Kidney (tissue), 14 donors: ENCODE data around the gene KLHL22. TPM values are rescaled to one million over a fixed set of nuclear protein-coding genes. Genes with fewer than 3 reads are reported as not detected.
"Not testable (repeated sequence)": the region's sequence is repeated elsewhere in the genome, so short reads cannot be mapped to it uniquely, and the experiment has no call there.

Source experiments
- DNase-seq, 5 donors: peaks; one replicate each; pipeline ENCODE4 v3.0.0-alpha.2; 2013 to 2020
- FAIRE-seq: peaks from 2 replicates; lab custom pipeline; 2012; peaks lifted over from hg19 to GRCh38; lab: Jason Lieb, UNC
- H3K27ac ChIP-seq, 2 donors: one replicate each; pipeline ENCODE4 v1.7.0; 2013; ENCODE audit warnings: low read depth in 2 of 2, low read length in 2 of 2, inconsistent platforms in 1 of 2
- H3K27me3 ChIP-seq: one replicate; pipeline ENCODE4 v1.7.1; 2013; ENCODE audit warnings: low read length, inconsistent platforms; ENCODE audit not compliant: control insufficient read depth, insufficient read depth
- H3K36me3 ChIP-seq, 3 donors: one replicate each; pipeline versions ENCODE4 v1.7.0 to v1.7.1; 2013; ENCODE audit warnings: low read length in 3 of 3, control low read depth in 1 of 3, inconsistent platforms in 1 of 3; ENCODE audit not compliant: insufficient read depth in 3 of 3, control insufficient read depth in 2 of 3
- H3K4me1 ChIP-seq, 3 donors: one replicate each; pipeline versions ENCODE4 v1.7.0 to v1.7.1; 2013; ENCODE audit warnings: low read length in 3 of 3, inconsistent platforms in 1 of 3, low read depth in 1 of 3; ENCODE audit not compliant: control insufficient read depth in 2 of 3, insufficient read depth in 2 of 3
- H3K4me3 ChIP-seq, 3 donors: one replicate each; pipeline versions ENCODE4 v1.7.0 to v1.8.1; 2013; ENCODE audit warnings: low read length in 3 of 3, control low read depth in 1 of 3, inconsistent platforms in 1 of 3
- H3K9ac ChIP-seq, 3 donors: one replicate each; pipeline versions ENCODE4 v1.7.0 to v1.7.1; 2013; ENCODE audit warnings: low read length in 3 of 3, control low read depth in 1 of 3, inconsistent platforms in 1 of 3
- H3K9me3 ChIP-seq, 3 donors: one replicate each; pipeline versions ENCODE4 v1.7.0 to v1.7.1; 2013; ENCODE audit warnings: low read length in 3 of 3, control low read depth in 1 of 3, inconsistent platforms in 1 of 3; ENCODE audit not compliant: control insufficient read depth in 2 of 3, insufficient read depth in 1 of 3
- intact Hi-C: fragments of 100-400 bp; cut with DNase I; formaldehyde crosslinking; loops from one replicate; pipeline ENCODE4 v1.11.1; 2022
- polyA plus RNA-seq: library from polyadenylated mRNA; stranded (reverse); fragments of 350-450 nt; fragmentation: Illumina TruSeq; extraction: RNeasy Lipid Tissue Mini Kit (QIAGEN cat#74804); gene quantifications from one replicate; pipeline ENCODE4 v1.2.3, GENCODE V29; 2014; ENCODE audit warnings: low read depth, low replicate concordance; ENCODE audit not compliant: insufficient read depth
- total RNA-seq: library from RNA; stranded (reverse); fragmentation: NEBNext Ultra II Directional; extraction: Animal tissue kit (Norgen Biotek cat#: 25700); gene quantifications from one replicate; pipeline ENCODE4 v1.2.1, GENCODE V29; 2021
- TF ChIP-seq, protein P1 (sequence below): IDR thresholded peaks from 3 replicates; pipeline ENCODE4 v1.5.1; 2012; ENCODE audit warnings: mild to moderate bottlenecking, moderate library complexity, borderline replicate concordance; ENCODE audit not compliant: insufficient read depth; ENCODE audit errors: extremely low read depth
- donor health status: control.
- donor health status: control.
- donor health status: control.
- donor health status: control.
- donor health status: control.
- donor health status: DM: yes; HTN: yes; CAD: no.
- donor health status: Normal renal cell carcinoma (clear cell type).

Gene KLHL22
- total and polyA plus RNA-seq, 2 donors from 2014 or later = 22.4 to 24.3 TPM

DNA sequence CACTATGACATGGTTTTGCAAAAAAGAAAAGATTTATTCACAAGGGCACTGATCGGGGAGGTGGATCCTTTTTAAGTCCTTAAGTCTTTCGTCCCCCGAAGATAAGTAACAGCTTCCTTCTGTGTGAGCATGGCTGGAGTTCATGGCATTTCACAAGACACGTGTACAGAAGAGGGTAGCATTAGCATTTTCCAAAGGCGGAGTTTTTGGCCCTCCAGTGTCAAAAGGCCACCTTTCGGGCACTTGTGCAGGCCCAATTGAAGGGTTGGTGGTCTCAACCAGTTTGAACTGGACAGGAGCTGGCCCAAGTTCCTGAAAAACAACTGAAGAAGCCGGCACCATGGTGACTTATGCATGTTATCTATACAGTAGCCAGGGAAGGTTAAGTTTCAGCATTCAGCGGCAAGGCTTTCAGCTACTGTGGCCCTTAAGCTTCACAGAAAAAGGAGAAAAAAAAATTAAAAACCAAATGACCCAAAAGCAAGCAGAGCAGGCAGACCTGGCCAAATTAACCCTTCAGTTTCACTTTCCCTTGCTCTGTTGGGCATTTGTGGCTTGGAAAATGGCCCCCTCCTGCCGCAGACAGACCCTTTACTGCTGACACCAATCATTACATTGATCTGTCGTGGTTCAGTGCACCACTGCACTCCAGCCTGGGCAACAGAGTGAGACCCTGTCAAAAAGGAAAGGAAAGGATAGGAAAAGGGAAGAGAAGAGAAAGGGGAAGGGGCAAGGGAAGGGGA is 83.0 kb downstream of the KLHL22 start:
- intact Hi-C loops = no loop called here
- DNase-seq (peak in 2 of 5 donors; percentile 24 to 30), FAIRE-seq (no peak)
- H3K36me3 ChIP-seq = no peaks in the 10 kb centered on the region
- TF ChIP-seq, protein P1, sequence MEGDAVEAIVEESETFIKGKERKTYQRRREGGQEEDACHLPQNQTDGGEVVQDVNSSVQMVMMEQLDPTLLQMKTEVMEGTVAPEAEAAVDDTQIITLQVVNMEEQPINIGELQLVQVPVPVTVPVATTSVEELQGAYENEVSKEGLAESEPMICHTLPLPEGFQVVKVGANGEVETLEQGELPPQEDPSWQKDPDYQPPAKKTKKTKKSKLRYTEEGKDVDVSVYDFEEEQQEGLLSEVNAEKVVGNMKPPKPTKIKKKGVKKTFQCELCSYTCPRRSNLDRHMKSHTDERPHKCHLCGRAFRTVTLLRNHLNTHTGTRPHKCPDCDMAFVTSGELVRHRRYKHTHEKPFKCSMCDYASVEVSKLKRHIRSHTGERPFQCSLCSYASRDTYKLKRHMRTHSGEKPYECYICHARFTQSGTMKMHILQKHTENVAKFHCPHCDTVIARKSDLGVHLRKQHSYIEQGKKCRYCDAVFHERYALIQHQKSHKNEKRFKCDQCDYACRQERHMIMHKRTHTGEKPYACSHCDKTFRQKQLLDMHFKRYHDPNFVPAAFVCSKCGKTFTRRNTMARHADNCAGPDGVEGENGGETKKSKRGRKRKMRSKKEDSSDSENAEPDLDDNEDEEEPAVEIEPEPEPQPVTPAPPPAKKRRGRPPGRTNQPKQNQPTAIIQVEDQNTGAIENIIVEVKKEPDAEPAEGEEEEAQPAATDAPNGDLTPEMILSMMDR = no peak
- no peak overlapping the region for H3K9ac ChIP-seq
- H3K9me3 ChIP-seq = no peaks in the 10 kb centered on the region
- no peaks in the 10 kb centered on the region for H3K27me3 ChIP-seq
- H3K4me1 ChIP-seq = no peaks in the 10 kb centered on the region
- no peak overlapping the region for H3K27ac ChIP-seq
- no peak overlapping the region for H3K4me3 ChIP-seq

DNA sequence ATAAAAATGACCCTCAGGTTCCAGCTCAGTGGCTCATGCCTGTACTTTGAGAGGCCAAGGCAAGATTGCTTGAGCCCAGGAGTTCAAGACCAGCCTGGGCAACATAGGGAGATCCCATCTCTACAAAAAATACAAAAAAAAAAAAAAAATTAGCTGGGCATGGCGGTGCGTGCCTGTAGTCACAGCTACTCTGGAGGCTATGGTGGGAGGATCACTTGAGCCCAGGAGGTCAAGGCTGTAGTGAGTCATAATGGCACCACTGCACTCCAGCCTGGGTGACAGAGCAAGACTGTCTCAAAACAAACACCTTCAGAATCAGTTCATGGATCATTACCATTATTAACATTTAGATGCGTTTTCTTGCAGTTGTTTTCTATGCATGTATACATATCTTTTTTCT is 86.2 kb downstream of the KLHL22 start:
- H3K4me1 ChIP-seq, H3K27ac ChIP-seq, H3K27me3 ChIP-seq, H3K9me3 ChIP-seq, H3K9ac ChIP-seq, H3K36me3 ChIP-seq, DNase-seq, H3K4me3 ChIP-seq, intact Hi-C loops, FAIRE-seq: not testable (repeated sequence)

DNA sequence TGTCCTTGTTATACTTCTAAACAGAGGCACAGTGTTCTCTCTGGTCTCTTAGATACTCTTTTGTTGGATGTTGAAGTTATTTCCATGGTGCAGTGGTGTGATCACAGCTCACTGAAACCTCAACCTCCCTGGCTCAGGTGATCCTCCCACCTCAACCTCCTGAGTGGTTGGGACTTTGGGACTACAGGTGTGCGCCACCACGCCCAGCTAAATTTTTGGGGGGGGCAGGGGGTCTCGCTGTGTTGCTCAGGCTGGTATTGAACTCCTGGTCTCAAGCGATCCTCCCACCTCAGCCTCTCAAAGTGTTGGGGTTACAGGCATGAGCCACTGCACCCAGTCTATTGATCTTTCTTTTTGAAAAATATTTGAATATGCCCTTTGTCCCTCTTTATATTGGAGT is 86.7 kb downstream of the KLHL22 start:
- intact Hi-C loops = no loop called here
- Histone ChIP-seq H3K9ac (no peak overlapping the region), H3K27me3 (no peaks in the 10 kb centered on the region), H3K36me3 (peaks cover 0 to 10% (median 2%) of the 10 kb centered on the region in 3 donors), H3K27ac (no peak overlapping the region), H3K4me1 (no peaks in the 10 kb centered on the region), H3K9me3 (no peaks in the 10 kb centered on the region), H3K4me3 (no peak overlapping the region)
- TF ChIP-seq, protein P1 = no peak
- no peak for DNase-seq
- FAIRE-seq = no peak

DNA sequence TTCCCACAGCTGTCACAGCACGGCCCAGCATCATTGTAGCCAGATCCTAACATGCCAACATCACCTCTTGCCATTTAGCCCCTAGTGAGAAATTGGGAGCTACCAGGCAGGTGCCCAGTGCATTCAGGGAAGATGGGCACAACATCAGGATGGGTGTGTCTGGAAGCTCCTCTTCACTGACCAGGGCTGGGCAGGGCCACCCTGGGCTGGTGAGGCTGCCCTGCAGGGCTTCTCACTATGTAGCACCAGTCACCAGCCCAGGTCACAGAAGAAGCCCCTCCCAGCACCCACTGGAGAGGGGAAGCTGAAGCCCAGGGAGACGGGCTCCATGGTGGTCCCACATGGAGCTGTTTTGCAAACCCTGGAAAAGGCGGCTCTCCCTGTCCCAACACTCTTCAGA is 87.8 kb downstream of the KLHL22 start:
- DNase-seq (no peak), FAIRE-seq (no peak)
- intact Hi-C loops = no loop called here
- Histone ChIP-seq H3K36me3 (peaks cover 0 to 15% (median 2%) of the 10 kb centered on the region in 3 donors), H3K27me3 (no peaks in the 10 kb centered on the region), H3K4me3 (no peak overlapping the region), H3K4me1 (no peaks in the 10 kb centered on the region), H3K9me3 (no peaks in the 10 kb centered on the region), H3K27ac (no peak overlapping the region), H3K9ac (no peak overlapping the region)
- TF ChIP-seq, protein P1 = no peak
